Brain pericyte (primary cell): ENCODE results near the gene SPIN1.

Source experiments
- DNase-seq: peaks from one replicate; pipeline ENCODE4 v3.0.0-alpha.2; 2012; ENCODE audit warnings: low read depth, low spot score

The SPIN1 gene

DNA sequence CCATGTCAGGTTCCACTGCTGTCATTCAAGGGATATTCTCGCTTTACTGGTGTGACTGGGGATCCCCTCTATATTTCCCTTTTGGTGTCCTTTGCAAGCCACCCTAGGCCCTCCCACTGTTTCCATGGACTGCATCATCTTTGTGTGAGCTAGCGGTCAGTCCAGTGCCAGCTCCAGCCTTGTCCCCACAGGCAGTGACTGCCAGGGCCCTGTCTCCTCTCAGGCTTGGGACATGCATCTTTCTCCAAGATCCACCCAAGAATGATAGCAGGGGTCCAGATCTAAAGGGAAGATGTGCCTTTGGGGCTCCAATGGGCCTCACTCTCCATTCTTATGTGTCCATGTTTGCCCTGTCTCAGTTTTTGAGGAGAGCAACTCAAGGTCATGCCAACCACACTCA lies 109.0 kb downstream of the SPIN1 start:
- no peak for DNase-seq

DNA sequence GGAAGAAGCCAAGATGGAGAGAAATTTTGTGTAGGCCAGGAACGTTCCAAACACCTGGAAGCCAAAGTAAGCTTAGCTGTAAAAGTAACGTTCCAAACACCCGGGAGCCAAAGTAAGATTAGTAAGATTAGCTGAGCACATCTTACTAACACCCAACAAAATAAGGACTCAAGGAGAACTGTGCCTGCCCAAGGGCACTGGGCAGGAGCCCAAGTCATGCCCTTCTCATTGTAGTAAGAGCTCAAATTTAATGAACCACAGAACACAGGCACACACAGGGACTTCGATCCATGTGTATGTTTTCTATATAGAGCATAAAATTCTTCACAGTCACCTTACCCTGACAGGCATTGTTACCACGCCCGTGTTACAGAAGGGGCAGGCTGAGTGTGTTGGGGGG lies 110.6 kb downstream of the SPIN1 start:
- no peak for DNase-seq

DNA sequence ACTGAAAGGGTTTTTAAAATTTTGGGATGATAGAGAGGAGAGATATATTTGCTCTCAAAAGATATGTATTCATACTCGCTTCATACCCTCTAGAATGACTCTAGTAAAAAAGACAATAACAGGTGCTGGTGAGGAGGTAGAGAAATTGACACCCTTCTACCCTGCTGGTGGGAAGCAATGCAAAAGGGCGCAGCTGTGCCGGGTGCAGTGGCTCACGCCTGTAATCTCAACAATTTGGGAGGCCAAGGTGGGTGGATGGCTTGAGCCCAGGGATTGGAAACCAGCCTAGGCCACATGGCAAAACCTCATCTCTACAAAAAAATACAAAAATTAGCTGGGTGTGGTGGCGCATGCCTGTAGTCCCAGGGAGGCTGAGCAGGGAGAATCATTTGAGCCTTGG lies 112.8 kb downstream of the SPIN1 start:
- no peak for DNase-seq

DNA sequence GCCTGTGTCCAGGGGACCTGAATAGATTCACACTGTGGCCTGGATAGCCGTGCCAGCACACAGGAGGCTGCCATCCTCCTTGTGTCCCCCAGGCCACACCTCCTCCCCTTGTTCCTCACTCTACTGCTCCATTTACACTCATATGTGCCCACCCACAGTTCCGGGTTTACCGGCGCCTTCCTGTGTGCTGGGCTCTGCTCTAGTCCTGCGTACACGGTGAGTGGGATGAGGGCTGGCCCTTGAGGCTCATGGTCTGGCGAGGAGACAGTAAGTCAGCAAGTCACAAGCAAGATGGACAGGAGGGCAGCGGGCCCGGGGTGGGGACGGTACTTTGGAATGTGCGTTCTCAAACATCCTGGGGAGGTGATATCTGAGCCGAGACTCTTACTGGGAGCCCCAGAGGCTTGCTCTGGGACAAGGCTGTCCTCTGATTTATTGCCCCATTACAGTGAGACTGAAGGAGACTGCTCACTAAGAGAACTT lies 114.3 kb downstream of the SPIN1 start:
- no peak for DNase-seq

DNA sequence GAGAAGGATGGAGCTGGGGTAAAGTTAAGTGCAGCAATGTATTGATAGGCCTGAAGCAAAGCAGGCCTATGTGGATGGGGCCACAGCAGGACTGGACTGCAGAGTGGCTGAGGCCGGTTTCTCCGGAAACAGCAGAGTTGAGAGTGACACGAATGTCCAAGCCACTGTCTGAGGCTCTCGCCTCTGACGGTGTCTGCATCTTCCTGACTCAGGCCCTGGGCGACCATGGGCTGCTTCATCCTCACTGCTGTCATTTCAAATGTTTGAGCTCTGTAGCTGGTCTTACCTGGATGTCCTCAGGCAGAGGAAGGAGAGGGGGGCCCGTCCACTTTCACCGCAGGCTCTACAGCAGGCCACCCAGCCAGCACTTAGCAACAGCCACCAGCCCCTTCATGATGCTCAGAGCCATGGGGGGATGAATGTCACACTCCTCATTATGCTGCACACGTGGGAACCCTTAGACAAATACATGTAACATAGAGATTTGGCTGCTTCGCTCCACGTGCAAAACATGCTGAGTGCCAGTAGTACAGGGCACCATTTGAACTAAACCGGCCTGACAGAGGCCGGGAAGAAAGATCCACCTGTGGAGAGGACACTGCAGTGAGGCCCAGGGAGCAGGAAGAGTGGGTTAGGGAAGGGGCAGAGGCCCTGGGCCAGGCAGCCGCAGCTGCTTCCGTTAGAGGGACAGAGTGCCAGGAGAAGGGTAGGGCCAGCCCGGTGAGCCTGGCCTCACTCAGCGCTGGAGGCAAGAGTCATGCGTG lies 115.0 kb downstream of the SPIN1 start:
- no peak for DNase-seq

DNA sequence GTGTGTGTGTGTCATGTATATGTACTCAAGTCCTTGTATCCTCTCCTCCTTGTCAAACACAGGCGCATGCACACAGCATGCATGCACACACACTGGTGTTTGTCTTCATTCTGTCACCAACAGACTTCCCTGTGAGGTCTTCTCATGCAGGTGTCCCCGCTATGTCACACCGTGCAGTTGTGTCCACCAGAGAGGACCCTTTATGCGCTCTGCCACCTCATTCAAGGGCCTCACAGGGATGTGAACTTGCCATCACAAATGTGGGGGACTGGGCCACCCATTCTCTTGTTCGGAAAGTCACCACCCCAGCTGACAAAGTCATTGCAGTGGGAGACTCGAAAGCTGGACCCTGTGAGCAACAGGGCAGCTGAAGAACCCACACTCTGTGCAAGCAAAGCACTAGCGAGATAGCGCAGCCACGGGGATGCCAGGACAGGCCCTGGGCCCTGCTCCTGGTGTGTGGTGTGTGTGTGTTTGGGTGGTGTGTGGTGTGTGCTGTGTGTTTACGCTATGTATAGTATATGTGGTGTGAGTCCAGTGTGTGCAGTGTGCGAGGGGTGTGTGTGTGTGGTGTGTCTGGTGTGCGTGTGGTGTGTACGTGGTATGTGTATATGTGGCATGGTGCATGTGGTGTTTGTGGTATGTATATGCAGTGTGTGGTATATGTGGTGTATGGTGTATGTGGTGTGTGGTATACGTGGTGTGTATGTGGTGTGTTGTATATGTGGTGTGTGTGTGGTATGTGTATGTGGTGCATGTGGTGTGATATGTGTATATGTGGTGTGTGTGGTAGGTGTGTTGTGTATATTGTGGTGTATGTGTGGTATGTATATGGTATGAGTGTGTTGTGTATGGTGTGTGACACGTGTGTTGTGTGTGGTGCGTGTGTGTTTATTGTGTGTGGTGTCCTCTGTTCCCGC lies 115.9 kb downstream of the SPIN1 start:
- DNase-seq = no peak

DNA sequence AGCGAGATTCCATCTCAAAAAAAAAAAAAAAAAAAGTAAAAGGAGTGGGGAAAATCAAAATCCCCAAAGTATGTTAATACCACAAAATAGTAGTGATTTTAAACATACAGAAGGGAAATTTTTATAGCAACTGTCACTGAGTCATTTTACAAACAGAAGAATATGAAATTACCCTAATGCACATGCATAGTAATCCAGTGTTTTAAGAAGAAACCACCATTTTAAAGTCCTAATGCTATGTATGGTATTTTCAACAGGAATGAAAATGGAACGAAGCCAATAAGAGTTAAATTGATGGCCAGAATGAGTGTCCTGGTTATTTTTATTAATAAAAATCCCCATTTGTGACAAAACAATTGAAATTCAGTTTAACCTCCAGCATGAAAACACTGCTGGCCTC lies 120.1 kb downstream of the SPIN1 start:
- DNase-seq = no peak

DNA sequence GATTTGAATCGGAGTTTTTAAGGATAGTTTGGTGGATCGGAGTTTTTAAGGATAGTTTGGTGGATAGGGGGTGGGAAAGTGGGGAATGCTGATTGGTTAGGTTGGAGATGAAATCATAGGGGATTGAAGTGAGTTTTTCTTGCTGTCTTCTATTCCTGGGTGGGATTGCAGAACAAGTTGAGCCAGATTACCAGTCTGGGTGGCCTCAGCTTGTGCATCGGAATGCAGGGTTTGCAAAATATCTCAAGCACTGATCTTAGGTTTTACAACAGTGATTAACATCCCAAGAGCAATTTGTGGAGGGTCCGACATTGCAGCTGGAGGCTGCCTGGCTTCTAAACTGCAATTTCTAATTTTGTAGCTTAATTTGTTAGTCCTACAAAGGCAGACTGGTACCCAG lies 123.7 kb downstream of the SPIN1 start:
- DNase-seq = no peak

DNA sequence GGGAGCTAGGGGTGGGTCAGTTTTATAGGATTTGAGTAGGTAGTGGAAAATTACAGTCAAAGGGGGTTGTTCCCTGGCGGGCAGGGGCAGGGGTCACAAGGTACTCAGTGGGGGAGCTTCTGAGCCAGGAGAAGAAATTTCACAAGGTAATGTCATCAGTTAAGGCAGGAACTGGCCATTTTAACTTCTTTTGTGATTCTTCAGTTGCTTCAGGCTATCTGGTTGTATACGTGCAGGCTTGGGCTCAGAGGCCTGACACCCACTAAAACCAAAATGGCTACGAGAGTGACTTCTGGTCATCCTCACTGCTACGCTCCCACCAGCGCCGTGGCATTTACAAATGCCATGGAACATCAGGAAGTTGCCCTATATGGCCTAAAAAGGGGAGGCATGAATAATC lies 126.0 kb downstream of the SPIN1 start:
- no peak for DNase-seq

DNA sequence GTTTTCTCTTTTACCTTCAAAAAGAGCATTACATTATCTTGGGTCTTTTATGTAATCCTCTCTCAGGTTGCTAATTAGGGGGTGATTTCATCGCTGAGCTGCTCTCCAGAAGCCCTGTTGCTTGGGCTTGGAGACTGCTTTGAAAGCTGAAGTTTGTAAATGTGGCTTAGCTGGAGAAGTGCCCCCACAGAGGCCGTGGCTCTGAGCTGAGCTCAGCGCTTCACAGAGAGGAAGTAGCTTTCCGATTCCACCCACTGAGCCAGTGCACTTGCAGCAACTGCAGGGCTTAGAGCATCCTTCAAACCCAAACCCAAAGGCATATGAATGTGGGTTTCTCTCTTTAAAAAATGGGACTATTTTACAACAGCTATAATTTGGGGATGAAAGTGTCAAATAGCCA lies 133.1 kb downstream of the SPIN1 start:
- no peak for DNase-seq

DNA sequence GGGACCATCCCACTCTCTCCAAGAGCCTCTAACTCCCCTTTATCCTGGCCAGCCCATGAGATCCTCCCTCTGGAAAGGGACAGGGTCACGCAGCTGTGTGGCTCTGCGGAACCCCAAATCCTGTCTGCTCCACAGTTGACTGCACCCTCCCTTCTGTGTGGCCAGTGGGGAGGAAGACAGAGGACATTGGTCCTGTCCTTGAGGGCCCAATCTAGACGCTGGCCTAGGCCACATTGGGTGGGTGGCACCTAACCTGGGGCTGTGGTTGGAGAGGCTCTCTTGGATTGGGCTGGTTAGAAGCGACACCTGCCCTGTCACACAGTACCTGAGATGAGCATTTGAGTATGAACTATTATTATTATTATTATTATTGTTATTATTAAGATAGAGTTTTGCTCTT lies 134.1 kb downstream of the SPIN1 start:
- DNase-seq = no peak

DNA sequence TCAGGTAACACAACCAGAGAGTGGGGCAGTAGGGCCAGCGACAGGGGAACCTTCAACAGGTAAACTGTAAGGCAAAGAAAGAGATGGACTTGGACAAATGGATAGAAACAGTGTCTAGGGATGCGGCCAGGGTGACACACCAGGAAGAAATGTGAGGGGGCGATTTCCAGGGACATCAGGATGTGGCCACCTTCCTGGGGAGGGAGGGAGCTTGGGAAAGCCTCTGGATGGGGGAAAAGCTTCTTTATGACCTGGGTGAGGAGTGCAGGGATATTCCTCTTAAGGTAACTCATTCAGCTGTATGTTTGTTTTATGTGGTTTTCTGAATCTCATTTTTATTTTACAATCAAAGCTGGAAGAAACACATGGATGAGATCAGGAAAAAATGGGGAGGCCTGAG lies 134.8 kb downstream of the SPIN1 start:
- DNase-seq = no peak

DNA sequence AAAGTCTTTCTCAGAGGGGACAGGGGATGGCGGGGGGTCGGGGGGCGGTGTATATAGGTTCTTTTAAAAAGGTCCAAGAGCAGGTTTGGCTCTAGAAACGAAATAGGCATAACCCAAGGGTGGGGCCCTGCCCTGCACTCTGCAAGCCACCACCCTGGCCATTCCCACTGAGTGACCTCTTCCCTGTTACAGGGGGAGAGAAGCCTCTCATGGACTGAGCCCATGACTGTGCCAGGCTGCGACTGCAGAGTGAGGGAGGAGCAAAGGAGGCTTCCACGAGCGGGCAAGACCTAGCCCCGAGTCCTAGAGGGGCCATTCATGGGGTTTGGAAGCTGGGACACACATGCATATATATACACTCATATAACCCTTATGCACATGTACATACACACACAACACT lies 136.7 kb downstream of the SPIN1 start:
- no peak for DNase-seq

DNA sequence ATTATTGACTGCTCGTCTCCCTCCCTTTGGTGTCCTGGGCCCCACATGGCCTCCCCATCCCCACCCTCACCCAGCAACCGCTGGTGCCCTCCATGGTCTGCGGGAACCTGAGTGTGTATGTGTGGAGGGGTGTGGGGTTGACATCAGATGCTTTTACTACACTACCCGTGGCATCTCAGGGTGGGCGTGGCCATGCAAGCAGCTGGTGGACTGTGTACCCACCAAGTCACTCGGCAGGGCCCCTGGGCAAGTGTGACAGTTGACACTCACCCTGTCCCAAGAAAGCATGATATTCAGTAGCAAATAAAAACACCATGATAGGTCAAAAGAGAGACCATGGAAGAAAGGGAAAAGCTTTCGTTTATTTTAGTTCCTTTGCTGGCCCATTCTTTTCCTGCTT lies 139.4 kb downstream of the SPIN1 start:
- DNase-seq = no peak
